H1 (cell line): ENCODE results near the gene BTBD9. TPM values are rescaled to one million over a fixed set of nuclear protein-coding genes. Genes with fewer than 3 reads are reported as not detected.

Source experiments
- CBX8 ChIP-seq: fragments of 300-800, 300-1000 bp; sonication (generic); IDR thresholded peaks from 2 replicates; pipeline ENCODE4 v1.7.1; 2016; ENCODE audit warnings: low read depth, low read length, borderline replicate concordance
- RFX5 ChIP-seq: IDR thresholded peaks from 2 replicates; pipeline ENCODE4 v1.6.1; 2011; ENCODE audit warnings: low read depth, low read length, improper control_type of control experiment, borderline replicate concordance
- SIRT6 ChIP-seq: IDR thresholded peaks from one replicate; pipeline ENCODE4 v1.7.1; 2012; ENCODE audit warnings: low read length, inconsistent platforms
- SRF ChIP-seq: IDR thresholded peaks from 2 replicates; pipeline ENCODE4 v1.6.1; 2011; ENCODE audit warnings: mild to moderate bottlenecking, low read depth, low read length, moderate library complexity
- USF2 ChIP-seq: IDR thresholded peaks from 2 replicates; pipeline ENCODE4 v1.6.1; 2011; ENCODE audit warnings: low read length, improper control_type of control experiment
- polyA plus RNA-seq, 7 experiments: library from polyadenylated mRNA; depleted of rRNA in 3 of 7; stranded (reverse) in 5 of 7; unstranded in 2 of 7; fragments of >200 nt in 5 of 7; fragments of 200-250 nt in 2 of 7; gene quantifications; 1 replicate in 5 of 7; 2 replicates in 1 of 7; 4 replicates in 1 of 7; pipeline versions ENCODE4 v1.2.1 to v1.2.3, GENCODE V29; 2011 to 2013; ENCODE audit warnings: missing spikeins in 2 of 7, mixed read lengths in 2 of 7
- total RNA-seq: library from RNA; stranded (reverse); fragmentation: NEBNext Ultra II Directional; extraction: Animal tissue kit (Norgen Biotek cat#: 25700); gene quantifications from 2 replicates; pipeline ENCODE4 v1.2.1, GENCODE V29; 2021

BTBD9 gene
- total and polyA plus RNA-seq, 2 of the 8 experiments (the other 6 are each of a cell fraction or from before 2014, with no cell fraction given) = 0.92 to 4.1 TPM

- TF ChIP-seq RFX5 = no peak
- no peak for TF ChIP-seq CBX8
- no peak for TF ChIP-seq SIRT6
- no peak for TF ChIP-seq USF2
- no peak for TF ChIP-seq SRF
- TF ChIP-seq, all 59 proteins: peak for 0
Observed at GRCh38 chr6:38687043-38687353, 47.3 kb upstream of the BTBD9 start (continued).
